HL-60 (cell line): Measurements from ENCODE around the gene PNLIPRP1.

Source experiments
- DNase-seq, 2 experiments: peaks; one replicate each; pipeline ENCODE4 v3.0.0-alpha.2; 2010 to 2020; ENCODE audit warnings: low read depth in 1 of 2, low spot score in 1 of 2
- H3K27ac ChIP-seq: fragments of 250-450 bp; sonication (Bioruptor Pico); replicated peaks from 2 replicates; pipeline ENCODE4 v1.5.1; 2020; ENCODE audit warnings: mild to moderate bottlenecking, moderate library complexity
- H3K27me3 ChIP-seq: fragments of 250-450 bp; sonication (Bioruptor Pico); 2 replicates; pipeline ENCODE4 v1.5.1; 2021; ENCODE audit warnings: mild to moderate bottlenecking, moderate library complexity; ENCODE audit not compliant: insufficient read depth, poor library complexity, severe bottlenecking
- H3K4me3 ChIP-seq: replicated peaks from 2 replicates; pipeline ENCODE4 v1.5.1; 2011; ENCODE audit warnings: mild to moderate bottlenecking, control low read depth, low read length; ENCODE audit not compliant: insufficient read depth
- GABPA ChIP-seq: IDR thresholded peaks from 2 replicates; pipeline ENCODE4 v1.6.1; 2012; ENCODE audit warnings: low read depth
- POLR2AphosphoS5 ChIP-seq: IDR thresholded peaks from 2 replicates; pipeline ENCODE4 v1.6.1; 2012; ENCODE audit warnings: low read depth
- SPI1 ChIP-seq: IDR thresholded peaks from 2 replicates; pipeline ENCODE4 v1.6.1; 2012; ENCODE audit warnings: low read depth, mild to moderate bottlenecking, borderline replicate concordance
- TF ChIP-seq, protein P1 (sequence below): IDR thresholded peaks from one replicate; pipeline ENCODE4 v1.5.1; 2011; ENCODE audit warnings: low read length, control low read depth, inconsistent platforms; ENCODE audit not compliant: insufficient read depth
- TF ChIP-seq, protein P2 (sequence below): IDR thresholded peaks from 2 replicates; pipeline ENCODE4 v1.6.1; 2012; ENCODE audit warnings: low read depth; ENCODE audit not compliant: insufficient replicate concordance

PNLIPRP1 gene

GRCh38 chr10:116545756-116546155 is 45.0 kb upstream of the PNLIPRP1 start, which contains the start of gene PNLIP:
Gene PNLIP, plus strand, starts transcription at chr10:116545931. Its CDS starts 162 bp downstream, at chr10:116546093.
- Histone ChIP-seq H3K27ac (no peak within 1 kb of the TSS), H3K4me3 (no peak within 1 kb of the TSS), H3K27me3 (peaks cover 2% of the 10 kb centered on the region)
- DNase-seq, result no peak
- TF ChIP-seq SPI1, result no peak
- TF ChIP-seq, protein P1, sequence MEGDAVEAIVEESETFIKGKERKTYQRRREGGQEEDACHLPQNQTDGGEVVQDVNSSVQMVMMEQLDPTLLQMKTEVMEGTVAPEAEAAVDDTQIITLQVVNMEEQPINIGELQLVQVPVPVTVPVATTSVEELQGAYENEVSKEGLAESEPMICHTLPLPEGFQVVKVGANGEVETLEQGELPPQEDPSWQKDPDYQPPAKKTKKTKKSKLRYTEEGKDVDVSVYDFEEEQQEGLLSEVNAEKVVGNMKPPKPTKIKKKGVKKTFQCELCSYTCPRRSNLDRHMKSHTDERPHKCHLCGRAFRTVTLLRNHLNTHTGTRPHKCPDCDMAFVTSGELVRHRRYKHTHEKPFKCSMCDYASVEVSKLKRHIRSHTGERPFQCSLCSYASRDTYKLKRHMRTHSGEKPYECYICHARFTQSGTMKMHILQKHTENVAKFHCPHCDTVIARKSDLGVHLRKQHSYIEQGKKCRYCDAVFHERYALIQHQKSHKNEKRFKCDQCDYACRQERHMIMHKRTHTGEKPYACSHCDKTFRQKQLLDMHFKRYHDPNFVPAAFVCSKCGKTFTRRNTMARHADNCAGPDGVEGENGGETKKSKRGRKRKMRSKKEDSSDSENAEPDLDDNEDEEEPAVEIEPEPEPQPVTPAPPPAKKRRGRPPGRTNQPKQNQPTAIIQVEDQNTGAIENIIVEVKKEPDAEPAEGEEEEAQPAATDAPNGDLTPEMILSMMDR, result no peak
- TF ChIP-seq POLR2AphosphoS5, result no peak
- no peak for TF ChIP-seq GABPA
- TF ChIP-seq, protein P2, sequence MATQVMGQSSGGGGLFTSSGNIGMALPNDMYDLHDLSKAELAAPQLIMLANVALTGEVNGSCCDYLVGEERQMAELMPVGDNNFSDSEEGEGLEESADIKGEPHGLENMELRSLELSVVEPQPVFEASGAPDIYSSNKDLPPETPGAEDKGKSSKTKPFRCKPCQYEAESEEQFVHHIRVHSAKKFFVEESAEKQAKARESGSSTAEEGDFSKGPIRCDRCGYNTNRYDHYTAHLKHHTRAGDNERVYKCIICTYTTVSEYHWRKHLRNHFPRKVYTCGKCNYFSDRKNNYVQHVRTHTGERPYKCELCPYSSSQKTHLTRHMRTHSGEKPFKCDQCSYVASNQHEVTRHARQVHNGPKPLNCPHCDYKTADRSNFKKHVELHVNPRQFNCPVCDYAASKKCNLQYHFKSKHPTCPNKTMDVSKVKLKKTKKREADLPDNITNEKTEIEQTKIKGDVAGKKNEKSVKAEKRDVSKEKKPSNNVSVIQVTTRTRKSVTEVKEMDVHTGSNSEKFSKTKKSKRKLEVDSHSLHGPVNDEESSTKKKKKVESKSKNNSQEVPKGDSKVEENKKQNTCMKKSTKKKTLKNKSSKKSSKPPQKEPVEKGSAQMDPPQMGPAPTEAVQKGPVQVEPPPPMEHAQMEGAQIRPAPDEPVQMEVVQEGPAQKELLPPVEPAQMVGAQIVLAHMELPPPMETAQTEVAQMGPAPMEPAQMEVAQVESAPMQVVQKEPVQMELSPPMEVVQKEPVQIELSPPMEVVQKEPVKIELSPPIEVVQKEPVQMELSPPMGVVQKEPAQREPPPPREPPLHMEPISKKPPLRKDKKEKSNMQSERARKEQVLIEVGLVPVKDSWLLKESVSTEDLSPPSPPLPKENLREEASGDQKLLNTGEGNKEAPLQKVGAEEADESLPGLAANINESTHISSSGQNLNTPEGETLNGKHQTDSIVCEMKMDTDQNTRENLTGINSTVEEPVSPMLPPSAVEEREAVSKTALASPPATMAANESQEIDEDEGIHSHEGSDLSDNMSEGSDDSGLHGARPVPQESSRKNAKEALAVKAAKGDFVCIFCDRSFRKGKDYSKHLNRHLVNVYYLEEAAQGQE, result no peak

- Histone ChIP-seq H3K27me3 (peaks cover 2% of the 10 kb centered on the region), H3K4me3 (no peak overlapping the region), H3K27ac (no peak overlapping the region)
- TF ChIP-seq, protein P1, result no peak
- TF ChIP-seq SPI1 (no peak), GABPA (no peak), POLR2AphosphoS5 (no peak)
- TF ChIP-seq, protein P2, result no peak
- DNase-seq, result no peak
Observed at GRCh38 chr10:116548301-116548700, 42.5 kb upstream of the PNLIPRP1 start.

DNA sequence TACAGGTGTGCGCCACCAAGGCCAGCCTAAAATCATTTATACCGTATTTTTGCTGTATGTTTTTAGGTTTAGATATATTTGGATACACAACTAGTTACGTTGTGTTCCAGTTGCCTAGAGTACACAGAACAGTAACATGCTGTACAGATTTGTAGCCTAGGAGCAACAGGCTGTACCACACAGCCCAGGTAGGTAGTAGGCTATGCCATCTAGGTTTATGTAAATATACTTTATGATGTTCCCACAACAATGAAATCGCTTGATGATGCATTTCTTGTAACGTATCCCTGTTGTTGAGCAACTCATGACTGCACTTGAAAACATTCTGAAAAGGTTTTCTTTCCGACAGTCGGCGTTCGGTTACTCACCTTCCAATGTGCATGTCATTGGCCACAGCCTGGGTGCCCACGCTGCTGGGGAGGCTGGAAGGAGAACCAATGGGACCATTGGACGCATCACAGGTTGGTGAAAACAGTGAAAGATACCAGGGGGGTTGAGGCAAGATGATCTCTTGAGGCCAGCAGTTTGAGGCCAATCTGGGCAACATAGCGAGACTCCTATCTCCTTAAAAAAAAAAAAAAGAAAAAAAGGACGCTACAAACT is 37.3 kb upstream of the PNLIPRP1 start:
- Histone ChIP-seq H3K4me3 (no peak overlapping the region), H3K27me3 (no peaks in the 10 kb centered on the region), H3K27ac (no peak overlapping the region)
- TF ChIP-seq, protein P1, result no peak
- no peak for TF ChIP-seq GABPA
- TF ChIP-seq POLR2AphosphoS5, result no peak
- TF ChIP-seq SPI1, result no peak
- TF ChIP-seq, protein P2, result no peak
- no peak for DNase-seq
